Measurements from ENCODE around the gene FBXW7. TPM values are rescaled to one million over a fixed set of nuclear protein-coding genes. Genes with fewer than 3 reads are reported as not detected.

The FBXW7 gene
- total RNA-seq, 1 experiment from 2014 or later: 33.5 TPM

- no peak for DNase-seq (ENCODE audit: low spot score)
- Histone ChIP-seq H3K4me1 (ENCODE audit: insufficient read depth, low read length, poor library complexity, severe bottlenecking) (peaks cover 4% of the 10 kb centered on the region), H3K9me3 (ENCODE audit: low read depth, low read length, poor library complexity, severe bottlenecking) (no peaks in the 10 kb centered on the region), H3K27me3 (replicated peaks; ENCODE audit: insufficient read depth, low read depth, low read length, poor library complexity) (no peaks in the 10 kb centered on the region), H3K27ac (ENCODE audit: low read depth, low read length, poor library complexity, severe bottlenecking) (no peak overlapping the region), H3K36me3 (ENCODE audit: insufficient read depth, low read length, poor library complexity, severe bottlenecking) (no peaks in the 10 kb centered on the region), H3K4me3 (ENCODE audit: low read depth, low read length, poor library complexity, severe bottlenecking) (no peak overlapping the region)
- intact Hi-C loops (cut with micrococcal nuclease; ENCODE audit: unreplicated experiment): no loop called here
- POLR2A ChIA-PET (ENCODE audit: low non-redundant PET): no interaction called here
- CTCF ChIA-PET: no interaction called here
- BruUV-seq (replicated peaks): no TSS peak
- TF ChIP-seq EZH2 (IDR thresholded peaks at IDR 0.05; ENCODE audit: borderline replicate concordance, low read depth, low read length, poor library complexity, severe bottlenecking) (no peak), CTCF (conservative IDR thresholded peaks at IDR 0.05; ENCODE audit: low read depth, low read length) (no peak)
These were observed 41.9 kb downstream of the FBXW7 start for GRCh38 chr4:152494020-152494419.

- intact Hi-C loops (cut with micrococcal nuclease; ENCODE audit: unreplicated experiment): no loop called here
- TF ChIP-seq CTCF (conservative IDR thresholded peaks at IDR 0.05; ENCODE audit: low read depth, low read length): no peak
- no peak for TF ChIP-seq EZH2 (IDR thresholded peaks at IDR 0.05; ENCODE audit: borderline replicate concordance, low read depth, low read length, poor library complexity, severe bottlenecking)
- POLR2A ChIA-PET (ENCODE audit: low non-redundant PET): no interaction called here
These were observed 47.6 kb downstream of the FBXW7 start for GRCh38 chr4:152488246-152488645.

GRCh38 chr4:152486429-152487389, 49.2 kb downstream of the FBXW7 start:
- no peak for TF ChIP-seq EZH2 (IDR thresholded peaks at IDR 0.05; ENCODE audit: borderline replicate concordance, low read depth, low read length, poor library complexity, severe bottlenecking)
- no peak for TF ChIP-seq CTCF (conservative IDR thresholded peaks at IDR 0.05; ENCODE audit: low read depth, low read length)
- intact Hi-C loops (cut with micrococcal nuclease; ENCODE audit: unreplicated experiment): no loop called here

More at GRCh38 chr4:152488246-152488645, 47.6 kb downstream of the FBXW7 start:
- H3K27ac ChIP-seq (ENCODE audit: low read depth, low read length, poor library complexity, severe bottlenecking): no peak overlapping the region
- no TSS peak for BruUV-seq (replicated peaks)
- no peaks in the 10 kb centered on the region for H3K36me3 ChIP-seq (ENCODE audit: insufficient read depth, low read length, poor library complexity, severe bottlenecking)
- DNase-seq (ENCODE audit: low spot score): no peak
- CTCF ChIA-PET: no interaction called here
- peaks cover 13% of the 10 kb centered on the region for H3K4me1 ChIP-seq (ENCODE audit: insufficient read depth, low read length, poor library complexity, severe bottlenecking)
- H3K4me3 ChIP-seq (ENCODE audit: low read depth, low read length, poor library complexity, severe bottlenecking): no peak overlapping the region
- H3K27me3 ChIP-seq (replicated peaks; ENCODE audit: insufficient read depth, low read depth, low read length, poor library complexity): no peaks in the 10 kb centered on the region
- H3K9me3 ChIP-seq (ENCODE audit: low read depth, low read length, poor library complexity, severe bottlenecking): no peaks in the 10 kb centered on the region

More at GRCh38 chr4:152486429-152487389, 49.2 kb downstream of the FBXW7 start:
- CTCF ChIA-PET: no interaction called here
- BruUV-seq (replicated peaks): no TSS peak
- no peaks in the 10 kb centered on the region for H3K27me3 ChIP-seq (replicated peaks; ENCODE audit: insufficient read depth, low read depth, low read length, poor library complexity)
- no peak overlapping the region for H3K27ac ChIP-seq (ENCODE audit: low read depth, low read length, poor library complexity, severe bottlenecking)
- peaks cover 13% of the 10 kb centered on the region for H3K4me1 ChIP-seq (ENCODE audit: insufficient read depth, low read length, poor library complexity, severe bottlenecking)
- H3K4me3 ChIP-seq (ENCODE audit: low read depth, low read length, poor library complexity, severe bottlenecking): no peak overlapping the region
- POLR2A ChIA-PET (ENCODE audit: low non-redundant PET): no interaction called here
- DNase-seq (ENCODE audit: low spot score): no peak
- H3K36me3 ChIP-seq (ENCODE audit: insufficient read depth, low read length, poor library complexity, severe bottlenecking): no peaks in the 10 kb centered on the region
- H3K9me3 ChIP-seq (ENCODE audit: low read depth, low read length, poor library complexity, severe bottlenecking): no peaks in the 10 kb centered on the region
